ENCODE measurements around the gene GRIK2.

Gene GRIK2

DNA sequence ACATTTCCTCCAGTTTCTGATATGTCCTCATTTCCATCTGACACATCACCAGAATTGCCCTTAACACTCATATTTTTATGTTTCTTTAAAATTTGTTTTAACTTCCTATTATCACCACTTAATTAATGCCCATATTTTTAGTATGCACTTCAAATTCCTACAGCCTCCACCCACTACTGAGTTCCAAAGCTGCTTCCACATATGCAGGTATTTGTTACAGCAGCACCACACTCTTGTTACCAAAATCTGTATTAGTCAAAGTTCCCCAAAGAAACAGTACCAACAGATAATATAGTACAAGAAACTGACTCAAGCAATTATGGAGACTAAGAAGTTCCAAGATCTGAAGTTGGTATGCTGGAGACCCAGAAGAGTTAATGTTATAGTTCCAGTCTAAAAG is 340.4 kb downstream of the GRIK2 start:
- H3K9me3 ChIP-seq (ENCODE audit: low read length): no peaks in the 10 kb centered on the region

DNA sequence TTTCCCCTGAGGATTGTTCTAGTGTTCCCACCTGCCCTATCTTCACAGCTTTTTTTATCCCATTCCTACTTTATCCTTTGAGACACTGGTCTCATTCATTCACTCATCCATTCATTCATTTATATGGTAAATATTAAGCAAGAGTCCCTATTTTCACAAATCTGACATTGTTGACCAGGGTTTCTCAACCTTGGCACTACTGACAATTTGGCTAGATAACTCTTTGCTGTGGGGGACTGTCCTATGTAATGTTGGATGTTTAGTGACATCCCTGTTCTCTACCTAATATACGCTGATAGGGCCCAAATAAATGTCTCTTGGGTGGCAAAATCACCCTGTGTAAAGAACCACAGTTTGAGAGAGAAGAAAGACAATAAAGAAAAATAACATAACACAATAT is 345.0 kb downstream of the GRIK2 start:
- H2AFZ ChIP-seq (ENCODE audit: low read depth, low read length): no peak overlapping the region

More for the DNA sequence above, 340.4 kb downstream of the GRIK2 start:
- H3K27me3 ChIP-seq (ENCODE audit: insufficient read depth, low read length): no peaks in the 10 kb centered on the region
- no peak overlapping the region for H3K4me3 ChIP-seq (ENCODE audit: low read length)
- no peak overlapping the region for H2AFZ ChIP-seq (ENCODE audit: low read depth, low read length)
- peaks cover 11% of the 10 kb centered on the region for H3K4me1 ChIP-seq (ENCODE audit: insufficient read depth, low read length)
- no peaks in the 10 kb centered on the region for H3K36me3 ChIP-seq (ENCODE audit: insufficient read depth, low read length)

DNA sequence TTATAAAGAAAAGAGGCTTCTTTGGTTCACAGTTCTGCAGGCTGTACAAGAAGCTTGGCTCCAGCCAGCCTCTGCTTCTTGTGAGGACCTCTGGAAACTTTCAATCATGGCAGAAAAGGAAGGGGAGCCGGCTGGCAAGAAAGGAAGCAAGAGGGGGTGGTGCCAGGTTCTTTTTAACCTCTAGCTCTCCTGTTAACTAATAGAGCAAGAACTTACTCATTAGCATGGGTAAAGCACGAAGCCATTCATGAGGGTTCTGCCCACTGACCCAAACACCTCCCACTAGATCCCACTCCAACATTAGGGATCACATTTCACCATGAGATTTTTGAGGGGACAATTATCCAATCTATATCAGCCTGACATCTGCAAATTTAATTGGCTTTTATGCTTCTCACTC is 347.1 kb downstream of the GRIK2 start:
- peaks cover 13% of the 10 kb centered on the region for H3K4me1 ChIP-seq (ENCODE audit: insufficient read depth, low read length)
- H3K9me3 ChIP-seq (ENCODE audit: low read length): no peaks in the 10 kb centered on the region
- no peak overlapping the region for H2AFZ ChIP-seq (ENCODE audit: low read depth, low read length)
- H3K4me3 ChIP-seq (ENCODE audit: low read length): no peak overlapping the region
- H3K36me3 ChIP-seq (ENCODE audit: insufficient read depth, low read length): no peaks in the 10 kb centered on the region
- H3K27me3 ChIP-seq (ENCODE audit: insufficient read depth, low read length): no peaks in the 10 kb centered on the region

More for the DNA sequence above, 345.0 kb downstream of the GRIK2 start:
- Histone ChIP-seq H3K27me3 (ENCODE audit: insufficient read depth, low read length) (no peaks in the 10 kb centered on the region), H3K9me3 (ENCODE audit: low read length) (no peaks in the 10 kb centered on the region), H3K36me3 (ENCODE audit: insufficient read depth, low read length) (no peaks in the 10 kb centered on the region), H3K4me1 (ENCODE audit: insufficient read depth, low read length) (peaks cover 13% of the 10 kb centered on the region), H3K4me3 (ENCODE audit: low read length) (no peak overlapping the region)

DNA sequence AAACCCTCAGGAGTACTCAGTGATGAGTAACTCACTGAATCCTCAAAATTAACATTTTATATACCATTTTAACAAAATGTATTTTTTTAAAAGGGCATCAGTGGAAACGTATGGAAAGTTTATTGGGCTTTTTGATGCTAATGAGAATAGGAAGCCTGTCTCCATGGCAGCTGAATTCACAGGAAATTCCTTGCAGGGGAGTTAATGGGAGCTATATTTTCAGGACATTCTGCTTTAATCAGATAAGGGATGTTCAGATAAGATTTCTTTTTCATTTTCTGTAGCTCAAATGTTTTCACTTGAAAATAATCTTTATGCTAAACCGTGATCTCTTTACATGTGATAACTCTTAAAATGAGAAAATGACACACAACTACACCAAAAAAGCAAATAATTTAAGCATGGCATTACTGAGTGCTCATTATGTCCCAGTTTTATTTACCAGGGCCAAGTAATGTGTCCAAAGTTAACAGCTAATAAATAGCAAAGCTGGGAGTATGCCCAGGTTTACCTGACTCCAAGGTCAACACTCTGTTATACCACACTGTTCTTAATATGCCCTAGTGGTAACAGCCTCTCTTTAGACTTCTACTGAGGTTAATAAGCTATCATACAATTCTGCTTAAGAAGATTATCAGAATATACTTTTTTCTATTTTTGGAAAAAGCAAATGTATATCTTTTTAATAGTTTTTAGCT is 348.1 kb downstream of the GRIK2 start:
- Histone ChIP-seq H3K4me3 (ENCODE audit: low read length) (no peak overlapping the region), H3K27me3 (ENCODE audit: insufficient read depth, low read length) (no peaks in the 10 kb centered on the region), H3K9me3 (ENCODE audit: low read length) (no peaks in the 10 kb centered on the region), H3K4me1 (ENCODE audit: insufficient read depth, low read length) (peaks cover 13% of the 10 kb centered on the region), H3K36me3 (ENCODE audit: insufficient read depth, low read length) (no peaks in the 10 kb centered on the region), H2AFZ (ENCODE audit: low read depth, low read length) (no peak overlapping the region)

DNA sequence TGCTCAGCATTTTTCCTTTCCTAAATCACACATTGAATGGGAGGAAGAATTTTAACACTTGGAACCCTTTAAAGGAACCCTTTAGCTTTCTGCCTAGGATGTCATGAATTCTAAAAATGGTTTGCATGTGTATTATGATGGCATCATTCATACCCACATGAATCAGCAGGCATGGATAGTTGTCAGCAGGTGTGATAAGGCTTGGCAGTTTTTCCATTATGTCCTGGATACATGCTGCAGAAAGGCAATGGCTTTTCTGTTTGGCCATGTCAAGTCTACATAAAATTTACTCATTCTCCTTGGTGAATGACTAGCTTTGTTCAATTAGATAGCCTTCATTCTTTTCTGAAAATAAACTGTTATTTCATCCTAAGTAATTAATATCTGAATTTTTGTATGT is 353.7 kb downstream of the GRIK2 start:
- no peaks in the 10 kb centered on the region for H3K9me3 ChIP-seq (ENCODE audit: low read length)
- H2AFZ ChIP-seq (ENCODE audit: low read depth, low read length): no peak overlapping the region
- no peak overlapping the region for H3K4me3 ChIP-seq (ENCODE audit: low read length)

DNA sequence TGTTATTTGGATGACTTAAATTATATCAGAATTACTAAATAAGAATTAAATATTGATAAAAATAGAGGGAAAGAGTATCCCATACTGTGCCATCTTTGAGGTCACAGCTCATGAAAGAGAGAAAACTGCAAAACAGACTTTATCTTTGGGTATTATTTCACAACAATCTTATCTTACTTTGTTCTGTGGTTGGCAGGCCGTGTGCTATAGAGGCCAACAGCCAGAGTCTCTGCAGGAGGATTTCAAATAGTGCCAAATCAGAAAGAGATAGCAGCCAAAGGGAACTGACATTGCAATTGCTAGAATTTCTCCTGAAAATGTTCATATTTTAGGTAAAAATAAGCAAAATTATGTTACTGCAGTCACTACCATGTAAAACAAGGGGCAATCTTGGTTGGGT is 354.2 kb downstream of the GRIK2 start:
- no peaks in the 10 kb centered on the region for H3K9me3 ChIP-seq (ENCODE audit: low read length)
- H3K4me3 ChIP-seq (ENCODE audit: low read length): no peak overlapping the region
- H3K4me1 ChIP-seq (ENCODE audit: insufficient read depth, low read length): no peaks in the 10 kb centered on the region
- H3K36me3 ChIP-seq (ENCODE audit: insufficient read depth, low read length): no peaks in the 10 kb centered on the region
- no peak overlapping the region for H2AFZ ChIP-seq (ENCODE audit: low read depth, low read length)
- H3K27me3 ChIP-seq (ENCODE audit: insufficient read depth, low read length): no peaks in the 10 kb centered on the region

More for the DNA sequence above, 353.7 kb downstream of the GRIK2 start:
- Histone ChIP-seq H3K4me1 (ENCODE audit: insufficient read depth, low read length) (no peaks in the 10 kb centered on the region), H3K27me3 (ENCODE audit: insufficient read depth, low read length) (no peaks in the 10 kb centered on the region), H3K36me3 (ENCODE audit: insufficient read depth, low read length) (no peaks in the 10 kb centered on the region)

DNA sequence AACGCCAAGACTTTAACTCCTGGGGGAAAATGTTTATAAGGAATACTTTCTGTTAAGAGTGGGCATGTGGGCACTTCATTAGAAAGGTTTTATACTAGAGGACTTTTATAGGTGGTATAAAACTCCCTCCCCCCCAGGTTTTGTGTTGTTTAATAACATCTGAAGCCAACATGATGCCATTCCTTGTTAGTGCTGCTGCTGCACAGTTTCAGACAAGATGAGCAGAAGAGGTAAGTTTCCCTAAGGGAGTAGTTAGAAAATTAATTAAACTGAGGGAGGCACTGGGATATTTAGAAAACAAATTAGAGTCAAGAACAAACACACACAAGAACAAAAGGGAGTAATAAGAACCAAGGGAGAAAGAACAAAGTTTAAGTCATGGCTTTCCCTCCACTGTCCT is 362.4 kb downstream of the GRIK2 start:
- no peak overlapping the region for H2AFZ ChIP-seq (ENCODE audit: low read depth, low read length)
- H3K4me3 ChIP-seq (ENCODE audit: low read length): no peak overlapping the region
- no peaks in the 10 kb centered on the region for H3K27me3 ChIP-seq (ENCODE audit: insufficient read depth, low read length)
- no peaks in the 10 kb centered on the region for H3K9me3 ChIP-seq (ENCODE audit: low read length)
- H3K36me3 ChIP-seq (ENCODE audit: insufficient read depth, low read length): no peaks in the 10 kb centered on the region
- no peaks in the 10 kb centered on the region for H3K4me1 ChIP-seq (ENCODE audit: insufficient read depth, low read length)

DNA sequence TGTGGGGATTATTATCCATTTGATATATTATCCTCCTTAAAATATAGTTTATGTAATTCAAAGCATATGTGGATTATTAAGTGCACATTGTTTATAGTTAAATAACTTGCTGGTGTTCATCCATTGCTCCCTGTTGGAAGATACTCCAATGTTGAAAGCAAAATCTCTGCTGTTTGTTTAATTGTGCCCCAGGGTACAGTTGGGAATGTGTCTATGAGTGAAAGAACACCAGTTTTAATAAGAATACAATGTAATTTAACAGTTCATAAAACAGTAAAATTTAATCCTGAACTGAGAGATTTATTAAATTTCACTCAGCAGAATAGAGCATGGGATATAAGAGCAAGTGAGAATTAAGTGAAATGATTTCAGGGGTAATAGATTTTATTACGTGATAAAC is 364.9 kb downstream of the GRIK2 start:
- H3K4me1 ChIP-seq (ENCODE audit: insufficient read depth, low read length): peaks cover 8% of the 10 kb centered on the region
- no peaks in the 10 kb centered on the region for H3K9me3 ChIP-seq (ENCODE audit: low read length)
- H2AFZ ChIP-seq (ENCODE audit: low read depth, low read length): no peak overlapping the region
- H3K27me3 ChIP-seq (ENCODE audit: insufficient read depth, low read length): no peaks in the 10 kb centered on the region
- H3K36me3 ChIP-seq (ENCODE audit: insufficient read depth, low read length): no peaks in the 10 kb centered on the region
- no peak overlapping the region for H3K4me3 ChIP-seq (ENCODE audit: low read length)

DNA sequence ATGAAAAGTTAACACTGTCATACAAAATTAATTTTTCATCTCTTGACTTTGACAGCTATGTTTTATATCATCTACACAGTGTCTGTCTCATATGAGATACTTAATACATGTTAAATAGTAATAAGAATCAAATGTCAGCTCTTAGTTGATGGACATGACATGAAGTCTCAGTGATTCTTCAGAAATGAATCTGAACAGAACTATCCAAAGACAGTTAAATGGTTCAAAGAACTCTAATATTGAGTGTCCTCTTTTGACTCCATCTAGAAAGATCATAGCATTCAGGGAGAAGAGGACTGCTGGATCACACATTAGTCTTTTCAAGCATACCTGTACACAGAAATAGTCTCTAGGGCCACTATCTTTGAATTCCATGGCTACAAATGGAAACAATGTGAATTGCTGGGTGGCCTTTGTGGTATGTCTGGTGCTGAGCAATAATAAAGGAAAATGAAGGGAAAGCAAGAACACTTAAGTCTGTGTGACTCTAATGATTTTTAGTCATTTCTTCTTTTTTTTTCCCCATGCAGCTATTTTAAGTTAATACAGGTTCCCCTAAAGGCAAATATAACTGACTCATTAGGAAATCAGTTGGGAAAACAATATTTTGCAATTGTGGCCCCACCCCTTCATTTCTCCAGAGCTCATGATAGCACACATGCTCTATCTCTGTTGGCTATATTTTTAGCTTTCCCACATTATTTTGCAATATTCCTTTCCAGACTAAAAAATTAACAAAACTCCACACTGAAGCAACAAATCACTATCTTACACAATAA is 367.5 kb downstream of the GRIK2 start:
- Histone ChIP-seq H3K4me1 (ENCODE audit: insufficient read depth, low read length) (peaks cover 9% of the 10 kb centered on the region), H3K9me3 (ENCODE audit: low read length) (no peaks in the 10 kb centered on the region), H3K27me3 (ENCODE audit: insufficient read depth, low read length) (no peaks in the 10 kb centered on the region), H2AFZ (ENCODE audit: low read depth, low read length) (no peak overlapping the region), H3K4me3 (ENCODE audit: low read length) (no peak overlapping the region), H3K36me3 (ENCODE audit: insufficient read depth, low read length) (no peaks in the 10 kb centered on the region)

DNA sequence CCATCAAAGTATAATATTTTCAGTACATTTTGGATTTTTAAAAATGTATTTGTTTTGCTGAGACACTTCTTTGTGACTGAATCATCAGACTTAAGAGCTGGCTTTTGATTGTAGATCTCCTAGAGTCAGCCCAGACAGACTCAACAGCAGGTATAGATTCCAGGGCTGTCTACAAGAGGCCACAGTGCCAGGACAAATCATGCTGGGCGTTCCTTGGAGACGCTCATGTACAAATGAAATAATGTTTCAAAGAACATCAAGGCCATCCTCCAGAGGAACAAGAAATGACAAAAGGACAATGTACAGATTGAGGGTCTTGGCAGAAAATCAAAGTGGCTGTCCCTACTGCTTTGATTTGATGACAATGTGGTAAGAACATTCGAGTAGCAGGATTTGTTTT is 369.3 kb downstream of the GRIK2 start:
- peaks cover 9% of the 10 kb centered on the region for H3K4me1 ChIP-seq (ENCODE audit: insufficient read depth, low read length)
- no peaks in the 10 kb centered on the region for H3K9me3 ChIP-seq (ENCODE audit: low read length)
- no peaks in the 10 kb centered on the region for H3K36me3 ChIP-seq (ENCODE audit: insufficient read depth, low read length)
- H2AFZ ChIP-seq (ENCODE audit: low read depth, low read length): no peak overlapping the region
- no peaks in the 10 kb centered on the region for H3K27me3 ChIP-seq (ENCODE audit: insufficient read depth, low read length)
- H3K4me3 ChIP-seq (ENCODE audit: low read length): no peak overlapping the region

DNA sequence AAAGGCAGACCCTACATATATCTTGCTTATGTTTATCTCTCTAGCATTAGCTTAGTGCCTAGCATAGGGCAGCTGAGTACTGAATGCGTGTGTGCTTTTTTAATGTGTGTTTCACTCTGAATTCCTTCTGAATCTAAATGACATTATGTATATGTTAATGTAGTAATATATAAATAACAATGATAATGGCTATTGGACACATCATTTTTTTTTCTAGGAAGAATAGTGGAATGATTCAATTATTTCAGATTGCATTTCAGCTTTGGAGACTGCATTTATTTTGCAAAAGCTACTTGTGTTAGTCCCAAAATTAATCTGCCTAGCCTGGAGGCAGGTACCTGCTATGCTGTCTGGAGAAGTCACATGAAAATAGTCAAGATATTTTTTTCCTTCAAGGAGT is 371.8 kb downstream of the GRIK2 start:
- no peak overlapping the region for H2AFZ ChIP-seq (ENCODE audit: low read depth, low read length)
- peaks cover 9% of the 10 kb centered on the region for H3K4me1 ChIP-seq (ENCODE audit: insufficient read depth, low read length)
- H3K9me3 ChIP-seq (ENCODE audit: low read length): no peaks in the 10 kb centered on the region
- no peaks in the 10 kb centered on the region for H3K36me3 ChIP-seq (ENCODE audit: insufficient read depth, low read length)
- no peaks in the 10 kb centered on the region for H3K27me3 ChIP-seq (ENCODE audit: insufficient read depth, low read length)
- H3K4me3 ChIP-seq (ENCODE audit: low read length): no peak overlapping the region

DNA sequence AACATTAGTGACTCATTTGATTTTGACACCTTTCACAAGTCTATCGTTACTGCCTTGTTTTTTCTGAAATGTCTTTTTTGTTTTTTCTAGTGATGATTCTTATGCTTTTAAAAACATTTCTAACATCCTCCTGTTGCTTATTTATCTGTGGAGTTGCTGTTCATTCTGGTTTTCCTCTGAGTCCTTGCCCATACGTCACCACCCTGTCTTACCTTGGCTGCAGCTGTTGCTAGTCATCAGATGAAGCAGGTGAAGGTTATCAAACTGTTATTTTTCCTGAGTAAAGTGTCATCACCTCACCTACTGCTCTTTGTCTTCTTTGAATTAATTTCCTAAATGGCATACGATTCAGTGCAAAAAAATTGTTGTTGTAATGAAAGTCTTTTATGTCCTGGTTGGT is 376.6 kb downstream of the GRIK2 start:
- Histone ChIP-seq H3K4me1 (ENCODE audit: insufficient read depth, low read length) (no peaks in the 10 kb centered on the region), H3K27me3 (ENCODE audit: insufficient read depth, low read length) (no peaks in the 10 kb centered on the region), H3K9me3 (ENCODE audit: low read length) (no peaks in the 10 kb centered on the region), H3K36me3 (ENCODE audit: insufficient read depth, low read length) (no peaks in the 10 kb centered on the region), H3K4me3 (ENCODE audit: low read length) (no peak overlapping the region), H2AFZ (ENCODE audit: low read depth, low read length) (no peak overlapping the region)

DNA sequence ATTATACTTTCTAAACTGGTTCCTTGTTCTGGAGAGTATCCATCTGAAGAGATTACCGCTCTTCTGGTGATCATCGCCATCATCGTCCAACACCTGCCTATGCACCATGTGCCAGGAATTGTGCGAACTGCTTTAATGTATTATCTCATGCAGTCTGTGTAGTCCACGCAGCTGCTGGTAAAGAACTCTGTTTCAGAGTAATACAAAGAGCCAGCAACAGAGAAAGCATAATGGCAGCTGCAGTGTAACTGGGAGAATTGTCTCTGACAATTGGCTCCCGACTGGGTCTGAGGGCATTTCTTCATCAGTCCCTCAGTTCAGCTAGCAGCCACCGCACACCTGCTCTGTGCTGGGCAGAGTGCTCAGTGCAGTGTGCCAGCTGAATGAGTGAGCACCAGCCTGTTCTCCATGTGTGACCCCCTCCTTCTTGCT is 383.4 kb downstream of the GRIK2 start:
- no peaks in the 10 kb centered on the region for H3K36me3 ChIP-seq (ENCODE audit: insufficient read depth, low read length)

More for the DNA sequence above, 383.4 kb downstream of the GRIK2 start:
- Histone ChIP-seq H3K27me3 (ENCODE audit: insufficient read depth, low read length) (no peaks in the 10 kb centered on the region), H3K4me1 (ENCODE audit: insufficient read depth, low read length) (peaks cover 11% of the 10 kb centered on the region), H3K9me3 (ENCODE audit: low read length) (no peaks in the 10 kb centered on the region), H2AFZ (ENCODE audit: low read depth, low read length) (no peak overlapping the region), H3K4me3 (ENCODE audit: low read length) (no peak overlapping the region)
